Heart right ventricle (tissue), 16 donors: Measurements from ENCODE around the gene NHLH1. TPM values are rescaled to one million over a fixed set of nuclear protein-coding genes. Genes with fewer than 3 reads are reported as not detected.
A peak's percentile ranks its signal among the peaks of the same experiment; 100 is the strongest.

Experiments used
- ATAC-seq, 8 donors: fragments of 200-7000 bp; cut with Tn5 transposase; one replicate each; pipeline ENCODE4 v1.9.1; 2020; ENCODE audit warnings: mild to moderate bottlenecking in 8 of 8, moderate library complexity in 8 of 8, moderate number of reproducible peaks in 1 of 8
- DNase-seq, 2 donors: peaks; one replicate each; pipeline ENCODE4 v3.0.0-alpha.2; 2020
- H3K27ac ChIP-seq, 10 donors: fragments of 200-600 bp; sonication (generic) in 2 of 10; one replicate each; pipeline versions ENCODE4 v1.5.0 to v1.8.0; 2020 to 2022; ENCODE audit warnings: mild to moderate bottlenecking in 3 of 10
- H3K27me3 ChIP-seq, 7 donors: fragments of 200-600 bp; one replicate each; pipeline ENCODE4 v1.8.0; 2021 to 2022; ENCODE audit warnings: mild to moderate bottlenecking in 2 of 7
- H3K36me3 ChIP-seq, 9 donors: fragments of 200-600 bp; sonication (generic) in 1 of 9; one replicate each; pipeline versions ENCODE4 v1.5.0 to v1.8.0; 2020 to 2022; ENCODE audit warnings: mild to moderate bottlenecking in 2 of 9
- H3K4me1 ChIP-seq, 9 donors: fragments of 200-600 bp; sonication (generic) in 1 of 9; one replicate each; pipeline versions ENCODE4 v1.5.0 to v1.8.0; 2020 to 2022; ENCODE audit warnings: mild to moderate bottlenecking in 4 of 9
- H3K4me3 ChIP-seq, 10 donors: fragments of 200-600 bp; sonication (generic) in 2 of 10; one replicate each; pipeline versions ENCODE4 v1.5.0 to v1.8.0; 2020 to 2022; ENCODE audit warnings: mild to moderate bottlenecking in 7 of 10, moderate library complexity in 2 of 10
- H3K9me3 ChIP-seq, 11 donors: fragments of 200-600 bp in 10 of 11; sonication (generic) in 2 of 11; one replicate each; pipeline versions ENCODE4 v1.5.0 to v1.8.0; 2013 to 2022; ENCODE audit warnings: mild to moderate bottlenecking in 2 of 11, control low read depth in 1 of 11, moderate library complexity in 1 of 11
- CTCF ChIP-seq, 9 donors: fragments of 200-600 bp; sonication (generic) in 2 of 9; IDR thresholded peaks; one replicate each; pipeline versions ENCODE4 v1.5.0 to v1.8.0; 2021 to 2022; ENCODE audit warnings: antibody characterized with exemption in 9 of 9, mild to moderate bottlenecking in 5 of 9, moderate library complexity in 1 of 9
- WGBS, 2 donors: extraction: QIAGEN DNeasy Blood & Tissue Kit; methylation state at CpG; one replicate each; pipeline ENCODE4 v1.1.7; 2013; ENCODE audit warnings: inconsistent platforms in 1 of 2; 5-methylcytosine and 5-hydroxymethylcytosine counted together
- intact Hi-C, 10 donors: fragments of 100-400 bp; cut with DNase I; formaldehyde crosslinking; loops; one replicate each; pipeline versions ENCODE4 v1.11.1 to v1.14.2; 2022
- polyA plus RNA-seq, 2 donors: library from polyadenylated mRNA; stranded (reverse); fragments of 200-250 nt; gene quantifications; one replicate each; pipeline ENCODE4 v1.2.3, GENCODE V29; 2013
- total RNA-seq, 10 donors: library from RNA; stranded (reverse); fragmentation: NEBNext Ultra II Directional in 3 of 10; extraction: Animal tissue kit (Norgen Biotek cat#: 25700) in 3 of 10; gene quantifications; one replicate each; pipeline versions ENCODE4 v1.2.1 to v1.2.4, GENCODE V29; 2021 to 2023
- donor health status: Arrhythmogenic right ventricular cardiomyopathy.
- donor health status: ischemic (EF 13 %, LVEDD 7.1; RV severe dilation, severe dysfunction).
- donor health status: healthy with polysubstance abuse.
- donor health status: DM: no; HTN: yes; CAD: no.
- donor health status: DM: no; HTN: no; CAD: no.
- donor health status: ischemic (EF 25% LVEDD 6.9; RV normal size, moderate dysfunction).
- donor health status: ischemic (EF 25% LVEDD 5.7; RV mildly dilated, moderate dysfunction).
- donor health status: healthy.
- donor health status: DM: yes; HTN: yes; CAD: no.
- donor health status: Ischemic cardiomyopathy.
- donor health status: ischemic (EF 35%, LVEDD 5.7; RV mildly dilated, moderate dysfunction).
- donor health status: nonischemic (EF 11% LVEDD 7.7; RV severe dilation, severe dysfunction).
- donor health status: DM: yes; HTN: yes; CAD: no.
- donor health status: PGD.
- donor health status: ischemic (EF 29% LVEDD 5.4; RV normal size, mild dysfunction).
- donor health status: nonischemic (EF 23%, LVEDD 6.1; RV moderate dilation, normal function).

The NHLH1 gene
- total and polyA plus RNA-seq, 12 donors = 0.06 to 0.12 (median 0.09) TPM; not detected in 9

GRCh38 chr1:160400646-160401486 lies 34.0 kb downstream of the NHLH1 start:
- ATAC-seq (peak; percentile 22 to 55 (median 39)), DNase-seq (peak in 1 of 2 donors; percentile 19)
- peaks cover 4 to 43% (median 30%) of the 10 kb centered on the region in 9 donors for H3K4me1 ChIP-seq
- 1 to 4% methylated on average over 55 of the region's 55 CpGs for WGBS, 2 donors
- H3K4me3 ChIP-seq = peak overlapping the region; percentile 58 to 87 (median 75)
- H3K27me3 ChIP-seq = peaks cover 0 to 31% (median 0%) of the 10 kb centered on the region in 7 donors
- no peaks in the 10 kb centered on the region for H3K9me3 ChIP-seq
- intact Hi-C loops = loop anchor here in 1 of 10 donors (2.0 kb wide), 1 partner anchor 58 kb away; the partner anchor contains the start of genes COPA and NCSTN
- TF ChIP-seq CTCF (IDR thresholded peaks at IDR 0.05) = no peak
- H3K27ac ChIP-seq = peak overlapping the region in 7 of 10 donors; percentile 44 to 80 (median 62)
- no peaks in the 10 kb centered on the region for H3K36me3 ChIP-seq

- no peaks in the 10 kb centered on the region for H3K9me3 ChIP-seq
- no peak for DNase-seq
- peaks cover 0 to 31% (median 0%) of the 10 kb centered on the region in 7 donors for H3K27me3 ChIP-seq
- peak overlapping the region in 1 of 10 donors; percentile 80 for H3K27ac ChIP-seq
- intact Hi-C loops = loop anchor here in 1 of 10 donors (2.0 kb wide), 1 partner anchor 59 kb away; the partner anchor contains the start of genes COPA and NCSTN
- peak overlapping the region; percentile 58 to 87 (median 75) for H3K4me3 ChIP-seq
- no peak for ATAC-seq
- no peaks in the 10 kb centered on the region for H3K36me3 ChIP-seq
- H3K4me1 ChIP-seq = peaks cover 4 to 43% (median 30%) of the 10 kb centered on the region in 9 donors
- no peak for TF ChIP-seq CTCF (IDR thresholded peaks at IDR 0.05)
- WGBS, 2 donors = 48 to 55% methylated on average over 7 of the region's 7 CpGs
Observed at GRCh38 chr1:160401487-160401805, 34.6 kb downstream of the NHLH1 start.

GRCh38 chr1:160402001-160402795 lies 35.3 kb downstream of the NHLH1 start:
- TF ChIP-seq CTCF (IDR thresholded peaks at IDR 0.05) = no peak
- intact Hi-C loops = no loop called here
- DNase-seq (no peak), ATAC-seq (no peak)
- Histone ChIP-seq H3K36me3 (no peaks in the 10 kb centered on the region), H3K4me3 (peak overlapping the region in 4 of 10 donors; percentile 70 to 87 (median 77)), H3K9me3 (no peaks in the 10 kb centered on the region), H3K27ac (peak overlapping the region in 3 of 10 donors; percentile 25 to 38 (median 27)), H3K4me1 (peaks cover 4 to 43% (median 30%) of the 10 kb centered on the region in 9 donors), H3K27me3 (peaks cover 0 to 31% (median 0%) of the 10 kb centered on the region in 7 donors)
- whole genome bisulfite sequencing, 2 donors = 54 to 57% methylated on average over 9 of the region's 9 CpGs

GRCh38 chr1:160403244-160403643 lies 36.4 kb downstream of the NHLH1 start:
- peaks cover 4 to 43% (median 30%) of the 10 kb centered on the region in 9 donors for H3K4me1 ChIP-seq
- peak overlapping the region in 2 of 10 donors; percentile 1 to 31 for H3K27ac ChIP-seq
- intact Hi-C loops = no loop called here
- no peaks in the 10 kb centered on the region for H3K36me3 ChIP-seq
- DNase-seq (no peak), ATAC-seq (peak in 2 of 8 donors; percentile 12 to 15)
- H3K9me3 ChIP-seq = no peaks in the 10 kb centered on the region
- H3K27me3 ChIP-seq = peaks cover 0 to 31% (median 0%) of the 10 kb centered on the region in 7 donors
- 59 to 72% methylated on average over 3 of the region's 3 CpGs for WGBS, 2 donors
- TF ChIP-seq CTCF (IDR thresholded peaks at IDR 0.05) = no peak
- H3K4me3 ChIP-seq = no peak overlapping the region
